GM23338 (cell line): Measurements from ENCODE around the gene SPATA45. TPM values are rescaled to one million over a fixed set of nuclear protein-coding genes. Genes with fewer than 3 reads are reported as not detected.

Experiments
- ATAC-seq: fragments of 200-7000 bp; cut with Tn5 transposase; 3 replicates; pipeline ENCODE4 v1.9.1; 2020
- DNase-seq: peaks from one replicate; pipeline ENCODE4 v3.0.0-alpha.2; 2015; ENCODE audit warnings: low spot score
- H2AFZ ChIP-seq: fragments of 200-600 bp; sonication (generic); 2 replicates; pipeline ENCODE4 v1.8.0; 2016; ENCODE audit warnings: antibody characterized with exemption, mild to moderate bottlenecking, moderate library complexity
- H3F3A ChIP-seq: fragments of 200-600 bp; sonication (generic); replicated peaks from 2 replicates; pipeline ENCODE4 v1.8.0; 2017; ENCODE audit warnings: antibody characterized with exemption, mixed run types, low read depth
- H3K27ac ChIP-seq: fragments of 200-600 bp; sonication (generic); 2 replicates; pipeline ENCODE4 v1.6.1; 2016; ENCODE audit warnings: low read depth
- H3K27me3 ChIP-seq: fragments of 200-600 bp; sonication (generic); 2 replicates; pipeline ENCODE4 v1.8.0; 2016; ENCODE audit warnings: mild to moderate bottlenecking, mixed run types, moderate library complexity; ENCODE audit not compliant: insufficient read depth
- H3K36me3 ChIP-seq: fragments of 200-600 bp; sonication (generic); 2 replicates; pipeline ENCODE4 v1.8.0; 2016; ENCODE audit warnings: mild to moderate bottlenecking; ENCODE audit not compliant: insufficient read depth
- H3K4me1 ChIP-seq: fragments of 200-600 bp; sonication (generic); 2 replicates; pipeline ENCODE4 v1.8.0; 2016; ENCODE audit warnings: mild to moderate bottlenecking, moderate library complexity; ENCODE audit not compliant: insufficient read depth
- H3K4me2 ChIP-seq: fragments of 200-600 bp; sonication (generic); 2 replicates; pipeline ENCODE4 v1.7.1; 2017; ENCODE audit warnings: mixed run types
- H3K4me3 ChIP-seq: fragments of 200-600 bp; sonication (generic); 2 replicates; pipeline ENCODE4 v1.6.1; 2016; ENCODE audit warnings: mixed run types
- H3K79me2 ChIP-seq: fragments of 200-600 bp; sonication (generic); replicated peaks from 2 replicates; pipeline ENCODE4 v1.8.0; 2017; ENCODE audit warnings: mild to moderate bottlenecking; ENCODE audit not compliant: insufficient read depth
- H3K9me2 ChIP-seq: fragments of 200-600 bp; sonication (generic); 2 replicates; pipeline ENCODE4 v1.8.0; 2017; ENCODE audit not compliant: insufficient read depth
- H4K20me1 ChIP-seq: fragments of 200-600 bp; sonication (generic); replicated peaks from 2 replicates; pipeline ENCODE4 v1.8.0; 2017; ENCODE audit warnings: mild to moderate bottlenecking; ENCODE audit not compliant: insufficient read depth
- H3K27ac Mint-ChIP-seq: 2 replicates; pipeline ENCODE4 v1.8.0; 2020; ENCODE audit warnings: inconsistent platforms, mild to moderate bottlenecking, moderate library complexity, mixed read lengths
- H3K27me3 Mint-ChIP-seq: 3 replicates; pipeline ENCODE4 v1.8.0; 2022; ENCODE audit warnings: low read depth, mild to moderate bottlenecking, moderate library complexity, mixed read lengths, inconsistent platforms; ENCODE audit not compliant: insufficient read depth, poor library complexity
- H3K36me3 Mint-ChIP-seq: 3 replicates; pipeline ENCODE4 v1.8.0; 2021; ENCODE audit warnings: low read depth, mild to moderate bottlenecking, inconsistent platforms, moderate library complexity, mixed read lengths
- H3K4me1 Mint-ChIP-seq: 3 replicates; pipeline ENCODE4 v1.8.0; 2020; ENCODE audit warnings: mild to moderate bottlenecking, inconsistent platforms, mixed read lengths
- H3K4me3 Mint-ChIP-seq: 3 replicates; pipeline ENCODE4 v1.8.0; 2021; ENCODE audit warnings: moderate library complexity, mild to moderate bottlenecking, inconsistent platforms, mixed read lengths
- H3K9me3 Mint-ChIP-seq: 3 replicates; pipeline ENCODE4 v1.8.0; 2020; ENCODE audit warnings: moderate library complexity, mild to moderate bottlenecking, inconsistent platforms, mixed read lengths
- CREB1 ChIP-seq: fragments of 250-450 bp; sonication (Bioruptor Pico); IDR thresholded peaks from 2 replicates; pipeline ENCODE4 v1.5.0; 2020; ENCODE audit warnings: low read depth, mild to moderate bottlenecking, moderate library complexity
- CTCF ChIP-seq, 2 experiments: fragments of 200-600 bp in 1 of 2; sonication (generic) in 1 of 2; conservative IDR thresholded peaks; 2 replicates each; pipeline versions ENCODE4 v1.5.1 to v1.6.1; 2016 to 2017; ENCODE audit warnings: antibody characterized with exemption in 2 of 2, low read depth in 2 of 2, mild to moderate bottlenecking in 2 of 2, moderate library complexity in 1 of 2
- ETS1 ChIP-seq: IDR thresholded peaks from 2 replicates; pipeline ENCODE4 v1.6.1; 2016; ENCODE audit warnings: antibody characterized with exemption
- EZH2 ChIP-seq: fragments of 200-600 bp; sonication (generic); IDR thresholded peaks from one replicate; pipeline ENCODE4 v1.8.0; 2017; ENCODE audit warnings: antibody characterized with exemption, mild to moderate bottlenecking, low read depth; ENCODE audit not compliant: unreplicated experiment
- JUNB ChIP-seq: IDR thresholded peaks from one replicate; pipeline ENCODE4 v1.6.1; 2016; ENCODE audit warnings: antibody characterized with exemption; ENCODE audit not compliant: unreplicated experiment
- NANOG ChIP-seq: IDR thresholded peaks from 2 replicates; pipeline ENCODE4 v1.6.1; 2016; ENCODE audit warnings: antibody characterized with exemption, borderline replicate concordance
- POLR2AphosphoS5 ChIP-seq: IDR thresholded peaks from 2 replicates; pipeline ENCODE4 v1.6.1; 2016; ENCODE audit warnings: antibody characterized with exemption, low read depth
- REST ChIP-seq: IDR thresholded peaks from one replicate; pipeline ENCODE4 v1.6.1; 2018; ENCODE audit warnings: antibody characterized with exemption; ENCODE audit not compliant: unreplicated experiment
- STAT1 ChIP-seq: IDR thresholded peaks from one replicate; pipeline ENCODE4 v1.6.1; 2016; ENCODE audit warnings: antibody characterized with exemption; ENCODE audit not compliant: unreplicated experiment
- ZNF331 ChIP-seq: fragments of 250-450 bp; sonication (Bioruptor Pico); IDR thresholded peaks from 2 replicates; pipeline ENCODE4 v1.5.0; 2020; ENCODE audit warnings: low read depth, mild to moderate bottlenecking, moderate library complexity
- ZNF462 ChIP-seq: fragments of 250-450 bp; sonication (Bioruptor Pico); IDR thresholded peaks from 2 replicates; pipeline ENCODE4 v1.5.0; 2020; ENCODE audit warnings: mild to moderate bottlenecking, moderate library complexity
- polyA plus RNA-seq: library from polyadenylated mRNA; unstranded; fragments of >200 nt; fragmentation: Nextera tagmentation; extraction: Ambion mirVana; gene quantifications from 2 replicates; pipeline ENCODE4 v1.2.1, GENCODE V29; 2016
- total RNA-seq: library from RNA; depleted of rRNA; stranded (reverse); fragments of >200 nt; shearing (Covaris generic); gene quantifications from 2 replicates; pipeline ENCODE4 v1.2.3, GENCODE V29; 2014

SPATA45 gene
- total and polyA plus RNA-seq, 2 experiments from 2014 or later, result not detected

- no peak overlapping the region for H3K27ac ChIP-seq
- peaks cover 11% of the 10 kb centered on the region; the same call in 1 of the 2 replicates for H3K4me1 ChIP-seq
- Mint-ChIP-seq H3K27me3 (no peaks in the 10 kb centered on the region), H3K4me3 (no peak overlapping the region), H3K9me3 (peaks cover 11% of the 10 kb centered on the region), H3K4me1 (peaks cover 10% of the 10 kb centered on the region; the same call in 2 of the 3 replicates), H3K27ac (no peak overlapping the region), H3K36me3 (peaks cover 8% of the 10 kb centered on the region)
- DNase-seq, result no peak
- H3K27me3 ChIP-seq, result no peaks in the 10 kb centered on the region
- TF ChIP-seq CTCF (conservative IDR thresholded peaks at IDR 0.05; ENCODE audit: low read depth in 2 of 2) (no peak), STAT1 (no peak), ZNF331 (CRISPR knock-in tag) (no peak), POLR2AphosphoS5 (no peak), NANOG (no peak), CREB1 (no peak), JUNB (no peak), REST (no peak), ZNF462 (no peak), ETS1 (no peak), EZH2 (no peak)
- no peaks in the 10 kb centered on the region for H3K9me2 ChIP-seq
- H3F3A ChIP-seq, result no peaks in the 10 kb centered on the region
- H3K4me3 ChIP-seq, result no peak overlapping the region
- H4K20me1 ChIP-seq, result no peaks in the 10 kb centered on the region
- H2AFZ ChIP-seq, result no peak overlapping the region
- no peak overlapping the region for H3K4me2 ChIP-seq
- H3K79me2 ChIP-seq, result no peaks in the 10 kb centered on the region
- no peak for ATAC-seq
- H3K36me3 ChIP-seq, result no peaks in the 10 kb centered on the region
These were observed 27.7 kb downstream of the SPATA45 start for GRCh38 chr1:212819726-212820125.
